ENCODE measurements around the gene SLCO4A1.

DNA sequence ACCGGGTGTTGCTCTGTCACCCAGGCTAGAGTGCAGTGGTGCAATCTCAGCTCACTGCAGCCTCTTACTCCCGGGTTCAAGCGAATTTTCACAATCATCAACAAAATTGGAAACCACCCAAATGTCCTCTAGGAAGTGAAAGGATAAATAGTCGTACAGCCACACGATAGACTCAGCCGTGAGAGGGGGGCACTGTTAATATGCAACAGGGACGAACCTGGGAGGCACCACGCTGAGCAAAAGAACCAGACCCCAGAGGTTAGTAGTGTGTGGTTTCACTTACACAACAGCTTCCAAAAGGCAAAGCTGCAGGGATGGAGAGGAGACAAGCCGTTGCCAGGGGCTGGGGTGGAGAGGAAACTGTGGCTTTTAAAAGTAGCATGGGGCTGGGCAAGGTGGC lies 36.2 kb downstream of the SLCO4A1 start:
- no peak for TF ChIP-seq CTCF (IDR thresholded peaks at IDR 0.05)
- TF ChIP-seq POLR2A (IDR thresholded peaks at IDR 0.05), result no peak
- no peak for TF ChIP-seq EP300 (IDR thresholded peaks at IDR 0.05)

All from ovary (tissue), 3 donors.